Breast epithelium (tissue), 4 donors: ENCODE data around the gene MED14. TPM values are rescaled to one million over a fixed set of nuclear protein-coding genes. Genes with fewer than 3 reads are reported as not detected.
A peak's percentile ranks its signal among the peaks of the same experiment; 100 is the strongest.

Experiments used
- DNase-seq, 2 donors: peaks; one replicate each; pipeline ENCODE4 v3.0.0-alpha.2; 2019; ENCODE audit warnings: low spot score in 2 of 2
- H3K27ac ChIP-seq, 2 donors: fragments of 200-600 bp; sonication (generic) in 1 of 2; one replicate each; pipeline ENCODE4 v1.5.1; 2016 to 2019; ENCODE audit warnings: mild to moderate bottlenecking in 1 of 2
- H3K27me3 ChIP-seq, 2 donors: fragments of 200-600 bp; sonication (generic) in 1 of 2; one replicate each; pipeline versions ENCODE4 v1.5.1 to v1.6.0; 2017 to 2019; ENCODE audit warnings: control low read depth in 1 of 2, mild to moderate bottlenecking in 1 of 2
- H3K36me3 ChIP-seq: fragments of 200-600 bp; one replicate; pipeline ENCODE4 v1.5.1; 2019
- H3K4me1 ChIP-seq, 2 donors: fragments of 200-600 bp; sonication (generic); one replicate each; pipeline ENCODE4 v1.5.1; 2016 to 2019; ENCODE audit warnings: control low read depth in 1 of 2
- H3K4me3 ChIP-seq, 3 donors: fragments of 200-600 bp; sonication (generic); 1 replicate in 2 of 3; 2 replicates in 1 of 3; pipeline ENCODE4 v1.5.1; 2016 to 2019; ENCODE audit warnings: mild to moderate bottlenecking in 3 of 3, moderate library complexity in 2 of 3
- H3K9me3 ChIP-seq, 2 donors: fragments of 200-600 bp; sonication (generic) in 1 of 2; one replicate each; pipeline ENCODE4 v1.5.1; 2016 to 2019; ENCODE audit warnings: control low read depth in 1 of 2
- POLR2A ChIP-seq: fragments of 450-650 bp; IDR thresholded peaks from one replicate; pipeline ENCODE4 v1.6.1; 2016; ENCODE audit warnings: antibody characterized with exemption, mild to moderate bottlenecking, moderate library complexity
- POLR2AphosphoS5 ChIP-seq, 3 donors: sonication (generic); formaldehyde crosslinking; IDR thresholded peaks; one replicate each; pipeline ENCODE4 v1.6.1; 2017; ENCODE audit warnings: antibody characterized with exemption in 3 of 3
- intact Hi-C: fragments of 100-400 bp; cut with DNase I; formaldehyde crosslinking; loops from one replicate; pipeline ENCODE4 v1.15.1; 2023; ENCODE audit warnings: low total_unique reads
- total RNA-seq, 3 donors: library from RNA; depleted of rRNA; stranded (reverse); fragments of >200 nt; gene quantifications; one replicate each; pipeline ENCODE4 v1.1.0, GENCODE V29; 2016
- TF ChIP-seq, protein P1 (sequence below), 3 donors: fragments of 450-650 bp; IDR thresholded peaks; one replicate each; pipeline ENCODE4 v1.5.1; 2016 to 2017; ENCODE audit warnings: antibody characterized with exemption in 3 of 3, mild to moderate bottlenecking in 3 of 3, moderate library complexity in 3 of 3

MED14 gene
- total RNA-seq, 3 donors from 2014 or later, result 25.8 to 41.4 (median 33.8) TPM

DNA sequence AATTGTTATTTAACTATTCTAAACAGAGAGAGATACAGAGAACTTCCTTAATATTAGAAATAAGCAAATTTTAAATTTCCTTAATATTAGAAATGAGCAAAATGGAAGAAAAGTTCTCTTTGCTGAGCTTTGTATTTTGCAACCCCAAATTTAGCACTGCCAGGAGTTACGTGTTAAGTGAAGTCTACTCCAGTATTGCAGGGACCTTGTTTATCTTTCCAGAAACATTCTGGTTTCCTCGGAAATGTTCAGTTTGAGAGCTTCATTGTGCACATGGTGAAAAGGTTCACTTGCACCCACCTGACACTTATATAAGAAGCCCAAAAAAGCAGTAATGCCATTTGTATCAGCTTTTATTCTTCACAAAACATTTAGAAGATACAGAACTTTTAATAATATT, 81.8 kb downstream of the MED14 start:
- Histone ChIP-seq H3K27me3 (peaks cover 0 to 25% of the 10 kb centered on the region in 2 donors), H3K36me3 (no peaks in the 10 kb centered on the region), H3K27ac (no peak overlapping the region), H3K9me3 (no peaks in the 10 kb centered on the region), H3K4me1 (no peaks in the 10 kb centered on the region), H3K4me3 (no peak overlapping the region)
- no peak for TF ChIP-seq POLR2AphosphoS5 (IDR thresholded peaks at IDR 0.05)
- TF ChIP-seq, protein P1, sequence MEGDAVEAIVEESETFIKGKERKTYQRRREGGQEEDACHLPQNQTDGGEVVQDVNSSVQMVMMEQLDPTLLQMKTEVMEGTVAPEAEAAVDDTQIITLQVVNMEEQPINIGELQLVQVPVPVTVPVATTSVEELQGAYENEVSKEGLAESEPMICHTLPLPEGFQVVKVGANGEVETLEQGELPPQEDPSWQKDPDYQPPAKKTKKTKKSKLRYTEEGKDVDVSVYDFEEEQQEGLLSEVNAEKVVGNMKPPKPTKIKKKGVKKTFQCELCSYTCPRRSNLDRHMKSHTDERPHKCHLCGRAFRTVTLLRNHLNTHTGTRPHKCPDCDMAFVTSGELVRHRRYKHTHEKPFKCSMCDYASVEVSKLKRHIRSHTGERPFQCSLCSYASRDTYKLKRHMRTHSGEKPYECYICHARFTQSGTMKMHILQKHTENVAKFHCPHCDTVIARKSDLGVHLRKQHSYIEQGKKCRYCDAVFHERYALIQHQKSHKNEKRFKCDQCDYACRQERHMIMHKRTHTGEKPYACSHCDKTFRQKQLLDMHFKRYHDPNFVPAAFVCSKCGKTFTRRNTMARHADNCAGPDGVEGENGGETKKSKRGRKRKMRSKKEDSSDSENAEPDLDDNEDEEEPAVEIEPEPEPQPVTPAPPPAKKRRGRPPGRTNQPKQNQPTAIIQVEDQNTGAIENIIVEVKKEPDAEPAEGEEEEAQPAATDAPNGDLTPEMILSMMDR (IDR thresholded peaks at IDR 0.05), result no peak
- no peak for TF ChIP-seq POLR2A
- no peak for DNase-seq
- intact Hi-C loops, result no loop called here

GRCh38 chrX:40652664-40653063, 82.7 kb downstream of the MED14 start:
- no peak for TF ChIP-seq POLR2AphosphoS5 (IDR thresholded peaks at IDR 0.05)
- TF ChIP-seq, protein P1 (IDR thresholded peaks at IDR 0.05), result no peak
- no peak for TF ChIP-seq POLR2A
- Histone ChIP-seq H3K36me3 (no peaks in the 10 kb centered on the region), H3K27ac (no peak overlapping the region), H3K4me3 (no peak overlapping the region), H3K4me1 (peaks cover 0 to 4% of the 10 kb centered on the region in 2 donors), H3K9me3 (no peaks in the 10 kb centered on the region), H3K27me3 (peaks cover 0 to 19% of the 10 kb centered on the region in 2 donors)
- DNase-seq, result no peak
- intact Hi-C loops, result no loop called here

DNA sequence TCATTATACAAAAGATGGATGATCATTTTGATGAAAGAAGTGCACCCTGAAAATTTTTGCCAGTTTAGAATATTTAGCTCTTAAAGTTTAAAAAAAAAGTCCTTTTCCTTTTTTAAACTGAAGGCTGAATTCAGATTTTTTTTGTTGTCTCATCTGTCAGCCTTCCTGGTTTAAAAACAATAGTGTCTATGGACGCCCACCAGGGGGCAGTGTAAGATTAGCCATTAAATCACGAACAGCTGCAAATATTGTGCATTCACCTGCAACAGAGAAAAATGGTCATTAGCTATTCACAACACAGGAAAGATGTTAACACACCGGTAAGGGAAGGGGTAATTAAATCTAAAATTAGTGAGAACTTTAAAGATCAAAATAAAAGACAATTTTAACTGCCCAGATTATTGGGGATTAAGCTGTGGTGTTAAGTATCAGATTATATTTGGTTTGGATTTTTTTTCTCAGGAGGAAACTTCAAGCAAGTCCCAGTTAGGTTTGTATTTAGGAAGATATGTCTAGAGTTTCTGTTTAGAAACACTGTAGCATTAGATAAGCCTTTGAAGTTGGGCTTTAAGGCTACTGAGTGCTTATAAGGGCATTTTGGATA, 83.6 kb downstream of the MED14 start:
- Histone ChIP-seq H3K9me3 (no peaks in the 10 kb centered on the region), H3K27ac (no peak overlapping the region), H3K36me3 (no peaks in the 10 kb centered on the region), H3K4me1 (peaks cover 0 to 4% of the 10 kb centered on the region in 2 donors), H3K4me3 (no peak overlapping the region), H3K27me3 (peaks cover 0 to 12% of the 10 kb centered on the region in 2 donors)
- TF ChIP-seq POLR2AphosphoS5 (IDR thresholded peaks at IDR 0.05), result no peak
- TF ChIP-seq POLR2A, result no peak
- TF ChIP-seq, protein P1 (IDR thresholded peaks at IDR 0.05), result peak; percentile 60 to 86 (median 86)
- peak in 1 of 2 donors; percentile 72 for DNase-seq
- intact Hi-C loops, result no loop called here

GRCh38 chrX:40647307-40648197, 87.8 kb downstream of the MED14 start, which contains the start of gene CXorf38:
Gene CXorf38, minus strand, starts transcription at chrX:40647561. Its CDS starts 41 bp downstream, at chrX:40647520.
- Histone ChIP-seq H3K27ac (peak within 1 kb of the TSS; percentile 84 to 89), H3K4me1 (peaks cover 0 to 4% of the 10 kb centered on the region in 2 donors), H3K4me3 (peak within 1 kb of the TSS; percentile 86 to 88 (median 86)), H3K9me3 (no peaks in the 10 kb centered on the region), H3K36me3 (no peaks in the 10 kb centered on the region), H3K27me3 (peaks cover 0 to 6% of the 10 kb centered on the region in 2 donors)
- DNase-seq, result peak; percentile 84 to 89
- no peak for TF ChIP-seq POLR2AphosphoS5 (IDR thresholded peaks at IDR 0.05)
- TF ChIP-seq, protein P1 (IDR thresholded peaks at IDR 0.05), result no peak
- no peak for TF ChIP-seq POLR2A
- intact Hi-C loops, result loop anchor here (5.0 kb wide), 1 partner anchor 225 kb away; no protein-coding TSS in a partner anchor
